ENCODE data around the gene AGFG2.

The AGFG2 gene

DNA sequence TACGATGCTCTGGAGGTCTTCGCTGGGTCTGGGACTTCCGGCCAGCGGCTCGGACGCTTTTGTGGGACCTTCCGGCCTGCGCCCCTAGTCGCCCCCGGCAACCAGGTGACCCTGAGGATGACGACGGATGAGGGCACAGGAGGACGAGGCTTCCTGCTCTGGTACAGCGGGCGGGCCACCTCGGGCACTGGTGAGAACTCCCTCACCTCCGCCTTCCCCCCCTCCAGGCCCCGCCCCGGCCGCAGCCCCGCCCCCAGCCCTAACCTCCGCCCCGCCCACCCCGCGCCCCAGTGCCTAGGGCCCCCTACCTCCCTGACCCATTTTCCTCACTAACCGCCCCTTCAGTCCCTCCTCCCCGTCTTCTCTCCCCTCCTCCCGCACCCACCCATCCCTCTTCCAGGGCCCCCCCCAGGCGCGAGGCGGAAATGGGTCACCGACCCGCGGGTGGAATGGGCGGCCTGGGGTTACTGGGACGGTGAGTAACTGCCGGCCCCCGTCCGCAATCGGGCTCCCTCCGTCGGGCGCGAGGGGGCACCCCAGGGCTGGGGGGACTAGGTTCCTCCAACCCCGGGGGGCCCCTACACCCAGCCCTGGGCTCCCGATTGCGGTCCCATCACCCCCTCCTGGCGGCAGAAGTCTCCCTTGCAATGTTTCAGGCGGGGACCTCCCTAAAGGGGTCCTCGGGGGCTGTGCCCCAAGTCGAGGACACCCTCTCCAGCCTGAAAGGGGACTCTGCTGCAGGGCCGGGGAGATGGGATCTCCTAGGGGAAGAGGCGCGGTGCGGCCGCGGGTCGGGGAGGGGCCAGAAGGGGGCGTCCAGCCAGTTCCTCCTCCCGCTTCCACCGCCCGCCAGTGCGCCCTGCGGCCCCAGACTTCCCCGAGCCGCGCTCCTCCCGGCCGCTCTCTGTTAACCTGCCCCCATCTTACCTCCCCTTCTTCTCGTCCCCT, 65.3 kb downstream of the AGFG2 start:
- DNase-seq, result peak in 5 of 10 donors; percentile 37 to 87 (median 58)
- intact Hi-C loops (cut with DNase I), result no loop called here

DNA sequence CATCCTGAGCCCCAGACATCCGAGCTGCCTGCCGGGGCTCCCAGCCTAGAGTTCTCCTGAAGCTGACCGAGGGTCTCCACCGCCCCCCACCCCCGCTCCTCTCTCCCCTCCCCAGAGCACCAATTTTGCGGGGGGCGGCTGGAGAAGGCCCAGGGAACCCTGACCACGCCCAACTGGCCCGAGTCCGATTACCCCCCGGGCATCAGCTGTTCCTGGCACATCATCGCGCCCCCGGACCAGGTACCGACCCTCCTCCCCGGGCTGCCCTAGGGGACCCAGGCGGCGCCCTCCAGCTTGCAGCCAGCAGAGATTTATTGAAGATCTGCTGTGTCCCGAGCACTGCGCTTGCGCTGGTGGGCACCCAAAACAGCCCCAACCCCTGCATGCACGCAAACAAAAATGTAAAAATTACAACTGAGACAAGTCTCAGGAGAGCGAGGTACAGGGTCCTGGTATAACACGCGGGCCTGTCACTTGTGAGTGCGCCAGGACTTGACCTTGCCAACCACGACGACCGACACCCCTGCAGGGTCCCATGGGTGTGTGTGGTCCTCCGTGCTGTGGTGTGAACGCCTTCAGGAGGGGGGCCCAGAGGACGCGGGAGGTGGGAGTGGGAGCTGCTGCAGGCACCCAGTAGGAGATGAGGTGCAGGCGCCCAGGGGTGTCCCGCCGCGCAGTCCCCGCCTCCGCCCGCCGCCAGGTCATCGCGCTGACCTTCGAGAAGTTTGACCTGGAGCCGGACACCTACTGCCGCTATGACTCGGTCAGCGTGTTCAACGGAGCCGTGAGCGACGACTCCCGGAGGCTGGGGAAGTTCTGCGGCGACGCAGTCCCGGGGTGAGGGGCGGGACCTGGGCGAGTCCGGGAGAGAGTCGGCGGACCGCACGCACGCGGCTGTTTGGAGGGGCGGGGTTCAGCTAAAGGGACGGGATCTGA, 66.2 kb downstream of the AGFG2 start:
- peak in 1 of 10 donors; percentile 85 for DNase-seq
- intact Hi-C loops (cut with DNase I), result no loop called here

DNA sequence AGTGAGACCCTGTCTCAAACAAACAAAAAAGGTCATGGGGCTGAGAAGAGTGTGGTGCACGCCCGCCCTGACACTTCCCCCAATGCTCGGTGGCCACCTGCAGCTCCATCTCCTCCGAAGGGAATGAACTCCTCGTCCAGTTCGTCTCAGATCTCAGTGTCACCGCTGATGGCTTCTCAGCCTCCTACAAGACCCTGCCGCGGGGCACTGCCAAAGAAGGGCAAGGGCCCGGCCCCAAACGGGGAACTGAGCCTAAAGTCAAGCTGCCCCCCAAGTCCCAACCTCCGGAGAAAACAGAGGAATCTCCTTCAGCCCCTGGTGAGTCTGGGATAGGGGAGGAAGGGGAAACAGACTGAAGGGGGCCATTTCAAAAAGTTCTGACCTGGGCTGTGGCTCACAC, 67.3 kb downstream of the AGFG2 start:
- intact Hi-C loops (cut with DNase I), result no loop called here
- DNase-seq, result no peak

DNA sequence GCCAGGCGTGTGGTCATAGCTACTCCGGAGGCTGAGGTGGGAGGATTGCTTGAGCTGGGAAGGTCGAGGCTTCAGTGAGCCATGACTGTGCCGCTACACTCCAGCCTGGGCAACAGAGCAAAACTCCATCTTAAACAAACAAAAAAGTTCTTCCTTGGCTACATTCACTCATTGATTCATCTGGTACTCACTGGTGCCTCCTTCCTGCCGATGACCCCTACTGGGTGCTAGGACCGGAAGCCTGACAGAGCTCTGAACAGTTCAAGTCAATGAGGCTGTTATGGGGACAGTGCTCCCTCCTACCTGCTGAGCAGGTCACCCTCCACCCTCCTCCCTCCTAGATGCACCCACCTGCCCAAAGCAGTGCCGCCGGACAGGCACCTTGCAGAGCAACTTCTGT, 68.1 kb downstream of the AGFG2 start:
- intact Hi-C loops (cut with DNase I), result no loop called here
- DNase-seq, result no peak

DNA sequence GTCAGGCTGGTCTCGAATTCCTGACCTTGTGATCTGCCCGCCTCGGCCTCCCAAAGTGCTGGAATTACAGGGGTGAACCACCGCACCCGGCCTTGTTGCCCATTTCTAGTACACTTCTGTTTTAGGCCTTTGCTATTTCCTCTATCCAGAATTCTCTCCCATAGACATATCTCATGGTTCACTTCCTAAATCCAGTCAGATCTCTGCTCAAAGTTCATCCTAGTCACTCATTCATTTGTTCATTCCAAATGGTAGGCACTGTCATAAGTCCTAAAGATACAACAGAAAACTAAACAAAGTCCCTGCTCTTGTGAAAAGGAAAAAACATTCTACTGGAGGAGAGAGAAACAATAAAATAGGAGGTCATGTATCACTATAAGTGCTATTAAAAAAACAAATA, 71.0 kb downstream of the AGFG2 start:
- intact Hi-C loops (cut with DNase I), result loop anchor here (5.0 kb wide), 1 partner anchor 62 kb away; the partner anchor contains the start of gene GNB2
- no peak for DNase-seq

DNA sequence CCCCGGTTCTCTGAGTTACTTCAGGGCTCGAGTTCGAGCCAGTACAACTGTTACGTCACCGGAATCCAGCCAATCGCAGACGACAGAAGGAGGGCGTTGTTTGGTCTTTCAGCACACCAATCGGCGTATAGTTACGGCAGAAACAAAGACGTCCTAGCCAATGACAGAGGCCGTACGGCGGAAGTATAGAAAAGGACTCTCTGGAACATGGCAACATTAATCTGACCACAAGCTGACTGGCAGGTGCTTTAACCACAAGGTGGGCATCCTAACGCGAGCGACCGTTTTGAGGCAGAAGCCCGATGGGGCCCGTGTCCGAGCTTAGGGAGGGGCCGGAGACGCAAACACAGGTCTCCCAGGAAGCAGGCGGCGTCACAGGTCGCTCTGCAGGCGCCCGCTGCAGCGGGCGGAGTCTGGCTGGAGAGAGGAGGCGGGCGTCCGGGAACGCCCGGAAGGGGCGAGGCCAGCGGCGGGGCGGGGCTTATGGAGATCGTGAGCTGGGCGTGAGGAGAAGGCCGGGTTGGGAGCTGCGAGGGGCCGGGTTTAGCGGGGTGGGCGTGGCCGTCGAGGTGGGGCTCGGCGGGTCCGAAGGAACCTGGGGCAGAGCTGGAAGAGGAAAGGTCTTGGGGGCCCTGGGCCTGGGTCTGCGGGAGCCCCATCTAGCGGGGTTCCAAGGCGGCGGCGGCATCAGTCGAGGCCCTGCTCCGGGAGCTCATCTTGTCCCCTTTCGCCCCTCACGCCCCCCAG, 73.2 kb downstream of the AGFG2 start, which contains the start of gene MOSPD3:
Gene MOSPD3 (plus strand): TSS at position 558 of the 747 bp plus-strand sequence. CDS start 252 bp downstream, outside the sequence.
- intact Hi-C loops (cut with DNase I), result loop anchor here (5.0 kb wide), 1 partner anchor 60 kb away; the partner anchor contains the start of gene GNB2
- DNase-seq, result peak; percentile 97 to 100 (median 98)

DNA sequence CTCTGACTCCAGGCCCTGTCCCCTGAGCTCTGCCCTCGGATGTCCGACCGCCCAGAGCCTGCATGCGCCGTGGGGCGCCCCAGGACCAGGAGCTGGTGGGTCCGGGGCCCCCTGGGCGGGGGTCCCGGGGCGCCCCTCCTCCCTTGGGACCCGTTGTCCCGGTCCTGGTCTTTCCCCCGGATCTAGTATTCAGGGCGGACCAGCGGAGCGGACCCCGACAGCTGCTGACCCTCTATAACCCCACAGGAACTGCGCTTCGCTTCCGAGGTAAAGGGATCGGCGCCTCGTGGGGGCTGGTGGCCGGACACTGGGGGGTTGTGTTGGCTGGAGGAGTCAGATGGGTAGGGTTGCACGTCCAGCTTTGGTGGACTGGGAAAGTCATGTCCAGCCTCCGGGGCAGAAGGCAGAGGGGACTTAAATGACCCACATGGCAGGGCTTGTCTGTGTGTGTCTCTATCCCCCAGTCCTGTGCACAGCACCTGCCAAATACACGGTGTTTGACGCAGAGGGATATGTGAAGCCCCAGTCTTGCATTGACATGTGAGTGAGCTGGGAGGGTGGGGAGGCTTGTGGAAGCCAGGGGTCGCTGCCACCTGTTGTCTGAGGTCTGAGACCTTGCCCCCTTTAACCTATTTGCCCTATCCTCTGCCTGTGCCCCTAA, 73.9 kb downstream of the AGFG2 start:
- intact Hi-C loops (cut with DNase I), result loop anchor here (5.0 kb wide), 1 partner anchor 59 kb away; the partner anchor contains the start of gene GNB2
- DNase-seq, result no peak

DNA sequence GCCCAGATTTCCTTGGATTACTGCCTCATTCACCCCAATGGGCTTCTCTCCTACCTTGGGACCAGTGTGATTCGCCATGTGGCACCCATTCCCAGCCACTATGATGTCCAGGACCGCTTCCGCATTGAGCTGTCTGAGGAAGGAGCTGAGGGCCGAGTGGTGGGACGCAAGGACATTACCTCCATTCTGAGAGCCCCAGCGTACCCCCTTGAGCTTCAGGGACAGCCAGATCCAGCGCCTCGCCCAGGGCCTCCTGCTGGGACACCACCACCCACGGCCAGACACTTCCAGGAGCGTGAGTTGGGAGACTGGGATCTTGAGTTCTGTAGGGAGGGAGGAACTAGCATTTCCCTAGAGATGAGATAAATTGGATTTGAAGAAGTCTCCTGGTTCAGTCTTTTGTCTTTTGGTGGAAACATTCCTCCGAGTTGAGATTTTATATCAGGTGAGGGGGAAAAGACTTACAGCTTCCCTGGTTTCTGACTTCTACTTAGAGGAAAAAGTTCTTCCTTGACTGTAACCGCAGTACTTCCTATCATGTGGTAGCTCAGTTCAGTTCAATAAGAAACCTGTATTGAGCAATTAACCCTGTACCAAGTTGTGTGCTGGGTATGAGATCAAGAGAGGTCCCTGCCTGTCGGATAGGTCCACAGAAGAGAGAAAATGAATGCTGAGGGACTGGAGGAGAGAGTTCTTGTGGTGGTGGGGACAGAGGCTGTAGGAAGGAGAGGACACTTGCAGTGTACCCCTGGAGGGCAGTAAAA, 74.6 kb downstream of the AGFG2 start:
- intact Hi-C loops (cut with DNase I), result loop anchor here (5.0 kb wide), 1 partner anchor 59 kb away; the partner anchor contains the start of gene GNB2
- DNase-seq, result no peak

DNA sequence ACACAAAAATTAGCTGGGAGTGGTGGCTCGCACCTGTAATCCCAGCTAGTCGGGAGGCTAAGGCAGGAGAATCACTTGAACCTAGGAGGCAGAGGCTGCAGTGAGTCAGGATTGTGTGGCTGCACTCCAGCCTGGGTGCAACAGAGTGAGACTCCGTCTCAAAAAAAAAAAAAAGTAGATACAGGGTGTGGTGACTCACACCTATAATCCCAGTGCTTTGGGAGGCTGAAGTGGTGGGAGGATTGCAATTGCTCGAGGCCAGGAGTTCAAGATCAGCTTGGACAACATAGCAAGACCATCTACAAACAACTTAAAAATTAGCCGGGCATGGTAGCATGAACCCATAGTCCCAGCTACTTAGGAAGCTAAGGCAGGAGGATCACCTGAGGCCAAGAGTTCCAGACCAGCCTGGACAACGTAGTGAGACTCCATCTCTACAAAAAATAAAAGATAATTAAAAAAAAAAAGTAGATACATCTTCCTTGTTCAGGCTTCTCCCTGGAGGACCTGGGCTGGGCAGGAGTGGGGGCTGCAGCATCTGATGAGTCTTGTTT, 75.4 kb downstream of the AGFG2 start:
- no peak for DNase-seq
- intact Hi-C loops (cut with DNase I), result loop anchor here (5.0 kb wide), 1 partner anchor 58 kb away; the partner anchor contains the start of gene GNB2
